Stomach (tissue), 4 donors: Measurements from ENCODE around the gene DOCK4.

Experiments
- CTCF ChIP-seq, 7 experiments: fragments of 450-650 bp in 4 of 7; fragments of 200-600 bp in 3 of 7; sonication (generic) in 3 of 7; IDR thresholded peaks; one replicate each; pipeline ENCODE4 v1.5.1; 2016 to 2019; ENCODE audit warnings: antibody characterized with exemption in 7 of 7, control low read depth in 2 of 7, mild to moderate bottlenecking in 1 of 7
- POLR2A ChIP-seq, 4 donors: fragments of 450-650 bp; IDR thresholded peaks; one replicate each; pipeline ENCODE4 v1.6.1; 2016; ENCODE audit warnings: antibody characterized with exemption in 4 of 4, control low read depth in 2 of 4, mild to moderate bottlenecking in 1 of 4, moderate library complexity in 1 of 4

GRCh38 chr7:111895049-111895448 is 311.1 kb downstream of the DOCK4 start:
- TF ChIP-seq POLR2A (IDR thresholded peaks at IDR 0.05) (no peak), CTCF (IDR thresholded peaks at IDR 0.05) (no peak)
